GM18511 (cell line): Measurements from ENCODE around the gene ACTMAP.
"Not testable (repeated sequence)": the region's sequence is repeated elsewhere in the genome, so short reads cannot be mapped to it uniquely, and the experiment has no call there.

Experiments
- ATAC-seq: cut with Tn5 transposase; IDR thresholded peaks from one replicate; pipeline ENCODE4 v1.9.1; 2021; ENCODE audit warnings: mild to moderate bottlenecking, moderate library complexity; ENCODE audit not compliant: unreplicated experiment

The ACTMAP gene

GRCh38 chr19:40750058-40750873 lies at the start of gene ACTMAP:
ACTMAP (minus strand) TSS chr19:40750477; CDS start chr19:40749803, 674 bp downstream.
- ATAC-seq = peak; percentile 85

DNA sequence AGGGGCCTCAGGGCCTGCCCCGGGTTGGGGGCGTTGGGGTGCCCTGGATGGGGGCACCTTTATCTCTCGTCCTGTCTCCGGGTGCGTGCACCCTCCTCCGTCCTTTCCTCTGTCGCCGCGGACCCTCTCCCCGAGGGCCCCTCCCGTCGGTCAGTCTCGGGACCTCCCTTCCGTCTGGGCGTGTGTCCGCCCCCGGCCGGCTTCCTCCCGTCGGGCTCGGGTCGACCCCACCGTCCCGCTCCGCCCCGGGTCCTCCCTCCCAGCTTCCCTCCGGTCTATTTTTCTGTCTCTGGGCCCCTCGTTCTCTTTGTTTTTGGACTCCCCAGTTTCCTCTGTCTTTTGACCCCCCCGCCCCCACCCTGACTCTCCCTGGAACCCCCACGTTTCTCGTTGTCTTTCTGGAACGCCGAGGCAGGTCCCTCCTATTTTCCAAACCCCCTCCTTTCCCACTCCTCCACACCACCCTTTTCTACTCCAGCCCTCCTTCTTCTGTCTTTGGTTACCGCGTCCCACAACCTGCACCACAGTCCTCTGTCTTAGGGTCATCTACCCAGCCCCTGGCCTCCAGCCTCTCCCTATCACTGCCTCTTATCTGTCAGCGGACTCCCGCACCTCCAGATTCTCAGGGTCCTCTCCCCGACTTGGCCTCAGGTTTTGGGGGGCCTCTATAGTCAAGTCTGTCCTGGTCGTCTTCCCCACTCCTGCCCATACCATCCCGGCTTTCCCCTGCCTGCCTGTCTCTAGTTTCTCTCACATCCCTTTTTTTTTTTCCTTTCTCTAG lies 49.5 kb upstream of the ACTMAP start:
- no peak for ATAC-seq

GRCh38 chr19:40798683-40799557 lies 48.6 kb upstream of the ACTMAP start, which contains the start of gene EGLN2:
EGLN2 (plus strand) TSS chr19:40799191; CDS start chr19:40800573, 1,382 bp downstream.
- peak; percentile 83 for ATAC-seq

- ATAC-seq = peak; percentile 38
These were observed 47.8 kb upstream of the ACTMAP start for GRCh38 chr19:40797963-40798682.

DNA sequence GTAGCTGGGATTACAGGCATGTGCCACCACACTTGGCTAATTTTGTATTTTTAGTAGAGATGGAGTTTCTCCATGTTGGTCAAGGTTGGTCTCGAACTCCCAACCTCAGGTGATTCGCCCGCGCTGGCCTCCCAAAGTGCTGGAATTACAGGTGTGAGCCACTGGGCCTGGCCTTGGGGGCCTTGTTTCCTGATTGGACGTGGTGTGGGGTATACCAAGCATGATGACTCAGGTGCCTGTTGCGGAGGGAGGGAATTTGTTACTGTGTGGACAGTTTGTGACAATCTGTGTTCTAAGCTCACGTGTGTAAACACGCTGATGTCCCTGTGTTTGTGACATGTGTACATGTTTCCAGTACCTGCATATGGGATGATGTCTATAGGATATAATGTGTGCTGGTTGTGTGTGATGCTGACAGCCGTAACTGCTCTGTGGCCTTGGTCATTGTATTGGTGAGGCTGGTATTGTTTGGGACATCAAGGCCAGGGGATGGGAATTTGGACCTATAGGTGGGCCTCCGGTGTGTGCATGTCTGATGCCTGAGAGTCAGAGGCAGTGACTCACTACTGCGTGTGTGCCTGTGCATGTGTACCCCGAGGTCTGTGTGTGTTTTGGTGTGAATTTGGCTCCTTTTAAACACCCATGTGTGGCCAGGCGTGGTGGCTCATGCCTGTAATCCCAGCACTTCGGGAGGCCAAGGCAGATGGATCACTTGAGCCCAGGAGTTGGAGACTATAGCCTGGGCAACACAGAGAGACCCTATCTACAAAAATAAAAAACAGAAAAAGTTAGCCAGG lies 47.1 kb upstream of the ACTMAP start:
- ATAC-seq = no peak

GRCh38 chr19:40791996-40792395 lies 41.7 kb upstream of the ACTMAP start:
- ATAC-seq = no peak

DNA sequence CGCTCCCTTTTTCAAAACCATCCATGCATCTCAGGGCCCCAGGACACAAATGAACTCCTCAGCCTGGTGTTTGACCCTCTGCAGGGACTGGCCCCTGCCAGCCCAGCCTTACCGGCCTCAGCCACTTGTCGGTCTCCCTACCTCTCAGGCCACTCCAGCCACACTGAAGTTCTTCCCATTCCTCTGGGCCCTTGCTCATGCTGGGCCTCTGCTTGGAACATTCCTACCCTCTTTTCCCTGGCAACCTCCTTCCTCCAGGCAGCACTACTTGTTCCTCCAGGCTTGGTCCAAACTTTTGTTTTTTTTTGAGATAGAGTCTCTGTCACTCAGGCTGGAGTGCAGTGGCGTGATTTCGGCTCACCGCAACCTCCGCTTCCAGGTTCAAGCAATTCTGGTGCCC lies 41.1 kb upstream of the ACTMAP start:
- ATAC-seq = no peak

- ATAC-seq = no peak
These were observed 36.1 kb upstream of the ACTMAP start for GRCh38 chr19:40786060-40787037.

- ATAC-seq = no peak
These were observed 35.2 kb upstream of the ACTMAP start for GRCh38 chr19:40785526-40785925.

- not testable (repeated sequence) for ATAC-seq
These were observed 33.9 kb upstream of the ACTMAP start for GRCh38 chr19:40784146-40784545.

GRCh38 chr19:40783711-40784110 lies 33.4 kb upstream of the ACTMAP start:
- no peak for ATAC-seq

DNA sequence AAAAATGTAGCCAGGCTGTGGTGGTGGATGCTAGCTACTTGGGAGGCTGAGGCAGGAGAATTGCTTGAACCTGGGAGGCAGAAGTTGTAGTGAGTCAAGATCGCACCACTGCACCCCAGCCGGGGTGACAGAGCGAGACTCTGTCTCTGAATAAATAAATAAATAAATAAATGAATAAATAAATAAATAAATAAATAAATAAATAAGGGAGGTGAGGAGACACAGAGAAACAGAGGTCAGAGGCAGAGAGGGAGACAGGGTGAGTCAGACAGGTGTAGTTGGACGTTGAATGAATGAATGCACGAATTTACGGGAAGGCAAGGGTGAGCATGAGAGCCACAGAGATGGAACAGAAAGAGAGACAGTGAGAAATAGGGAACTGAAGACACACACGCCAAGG lies 30.9 kb upstream of the ACTMAP start:
- no peak for ATAC-seq

GRCh38 chr19:40780582-40780981 lies 30.3 kb upstream of the ACTMAP start:
- ATAC-seq = no peak

DNA sequence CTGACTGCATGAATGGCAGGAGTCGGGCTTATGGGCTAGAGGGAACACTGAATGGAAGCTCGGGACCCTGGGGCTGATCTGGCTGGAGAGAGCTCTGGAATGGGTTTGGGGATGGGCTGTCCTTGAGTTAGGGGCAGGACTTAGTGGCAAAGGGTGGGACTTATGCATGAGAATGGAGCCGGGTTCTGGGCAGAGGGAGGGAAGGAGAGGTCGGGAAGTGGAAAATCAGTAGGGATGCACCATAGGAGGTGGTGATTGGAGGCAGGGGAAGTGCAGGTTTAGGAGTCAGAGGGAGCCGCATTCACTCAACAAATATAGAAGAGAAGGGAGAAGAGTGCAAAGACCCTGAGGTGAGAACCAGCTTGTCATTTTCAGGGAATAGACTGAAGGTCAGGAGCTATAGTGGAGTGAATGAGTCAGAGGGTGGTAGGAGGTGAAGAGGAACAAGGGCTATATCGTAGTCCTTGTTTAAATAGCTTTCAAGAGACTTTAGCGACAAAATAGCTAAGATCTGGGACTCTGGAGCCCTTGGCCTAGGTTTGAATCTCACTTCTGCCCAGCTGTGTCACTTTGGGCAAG lies 28.5 kb upstream of the ACTMAP start:
- ATAC-seq = no peak

DNA sequence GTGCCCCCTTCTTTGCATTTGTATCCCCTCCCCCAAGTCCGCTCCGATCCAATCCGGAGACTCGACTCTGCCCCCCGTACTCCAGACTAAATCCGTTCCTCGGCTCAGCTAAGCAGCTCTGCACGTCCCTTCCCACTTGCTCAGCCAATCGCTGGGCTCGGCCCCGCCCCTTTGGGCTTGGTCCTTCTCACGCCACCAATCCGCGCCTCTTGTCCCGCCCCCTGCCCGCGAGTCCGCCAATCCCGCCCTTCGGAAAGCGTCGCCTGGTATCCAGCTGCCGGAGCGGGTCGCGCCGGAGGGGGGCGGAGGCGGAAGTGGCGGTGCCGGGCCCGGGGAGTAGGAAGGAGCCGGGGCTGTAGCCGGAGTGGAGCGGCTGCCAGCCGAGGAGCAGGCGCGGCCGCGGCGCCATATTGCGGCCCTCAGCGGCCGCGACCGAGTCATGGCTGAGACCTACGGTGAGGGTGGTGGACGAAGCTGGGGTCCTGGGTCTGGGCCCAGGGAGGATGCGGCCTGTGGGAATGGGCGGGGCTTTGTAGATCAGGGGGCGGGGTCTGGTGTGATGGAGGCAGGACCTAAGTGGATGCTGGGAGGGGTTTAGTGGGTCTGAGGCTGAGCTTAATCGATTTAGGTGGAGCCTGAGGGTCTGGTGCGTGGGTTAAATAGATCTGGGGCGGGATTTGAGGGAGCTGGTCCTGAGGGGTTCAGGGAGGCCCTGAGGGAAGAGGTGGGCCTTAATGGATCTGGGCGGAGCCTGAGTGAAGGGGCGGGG lies 27.8 kb upstream of the ACTMAP start, which contains the start of gene RAB4B:
TSS of gene RAB4B (plus strand) at position 311 of the 769 bp plus-strand sequence. CDS start at position 440, 129 bp downstream.
- peak; percentile 65 for ATAC-seq

GRCh38 chr19:40777645-40777936 lies 27.3 kb upstream of the ACTMAP start:
- no peak for ATAC-seq

- peak; percentile 62 for ATAC-seq
These were observed 26.8 kb upstream of the ACTMAP start for GRCh38 chr19:40776932-40777644.
